Measurements from ENCODE around the gene DCTN5.
"Not testable (repeated sequence)": the region's sequence is repeated elsewhere in the genome, so short reads cannot be mapped to it uniquely, and the experiment has no call there.

DCTN5 gene

DNA sequence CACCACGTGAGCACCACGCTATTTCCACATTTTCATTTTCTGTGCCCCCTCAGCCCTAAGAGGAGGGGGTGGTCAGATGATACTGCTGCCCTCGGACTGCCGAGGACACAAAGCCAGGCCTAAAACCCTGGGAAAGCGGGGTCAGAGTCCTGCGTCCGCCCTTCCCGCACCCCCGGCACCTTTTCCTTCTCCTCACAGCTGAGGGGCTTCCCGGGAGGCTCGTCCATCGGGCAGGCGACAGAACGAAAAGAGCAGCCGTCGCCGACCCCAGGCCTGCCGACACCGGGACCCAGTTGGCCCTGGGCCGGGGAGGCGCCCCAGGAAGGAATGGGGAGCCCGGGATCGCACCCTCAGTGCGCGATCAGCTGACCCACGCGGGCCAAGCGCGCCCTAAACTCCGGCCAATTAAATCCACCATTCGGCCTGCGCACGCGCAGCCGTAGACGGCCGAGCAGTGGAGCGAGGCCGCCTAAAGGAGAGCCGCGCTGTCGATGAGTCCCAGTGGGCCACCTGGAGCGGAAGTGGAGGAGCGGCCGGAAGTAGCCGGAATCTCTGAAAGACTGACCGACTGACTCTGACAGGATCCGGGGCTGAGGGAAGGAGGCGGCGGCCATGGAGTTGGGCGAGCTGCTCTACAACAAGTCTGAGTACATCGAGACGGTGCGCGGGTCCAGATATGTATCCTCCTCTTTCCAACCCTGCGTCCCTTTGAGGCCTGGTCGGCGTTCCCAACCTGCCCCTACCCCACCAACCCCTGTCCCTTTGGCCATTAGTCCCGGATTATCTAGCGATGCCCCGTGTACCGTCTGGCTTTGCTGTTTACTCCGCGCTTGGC, at the start of gene DCTN5, which contains the start of gene PALB2:
Gene DCTN5 (plus strand): TSS at position 536 of the 835 bp plus-strand sequence. CDS start 77 bp downstream, at position 613.
Gene PALB2 (minus strand): TSS at position 380 of the 835 bp plus-strand sequence. CDS start 153 bp downstream, at position 227.
- DNase-seq: peak; percentile 92

- no peak for DNase-seq
These were observed 47.1 kb upstream of the DCTN5 start for GRCh38 chr16:23594186-23594585.

DNA sequence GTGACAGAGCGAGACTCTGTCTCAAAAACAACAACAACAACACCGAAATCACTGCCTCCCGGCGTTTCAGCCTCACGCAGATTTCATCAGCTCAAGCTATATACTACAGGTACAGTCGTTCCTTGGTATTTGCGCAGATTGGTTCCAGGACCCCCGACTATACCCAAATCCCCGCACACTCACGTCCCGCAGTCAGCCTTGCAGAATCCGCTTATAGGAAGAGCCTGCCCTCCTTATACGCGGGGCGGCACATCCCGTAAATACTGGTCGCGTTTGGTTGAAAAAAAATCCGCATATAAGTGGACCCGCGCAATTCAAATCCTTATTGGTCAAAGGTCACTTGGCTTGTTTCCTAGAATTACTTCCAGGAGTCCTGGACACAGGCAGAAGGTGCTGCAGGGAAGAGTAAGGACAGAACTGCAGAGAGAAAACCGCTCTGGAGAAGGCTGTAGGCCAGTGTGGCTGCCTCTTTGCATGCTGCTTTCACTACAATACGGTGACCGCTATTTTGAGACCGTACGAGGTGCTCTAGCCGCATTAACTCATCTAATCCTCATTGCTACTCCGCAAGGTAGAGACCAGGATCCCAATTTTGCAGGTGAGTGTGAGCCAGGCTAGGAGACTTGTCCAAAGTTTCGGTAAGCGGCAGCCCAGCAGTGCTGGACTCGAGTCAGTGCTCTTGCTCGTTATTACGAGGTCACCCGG, 45.9 kb upstream of the DCTN5 start:
- DNase-seq: no peak

DNA sequence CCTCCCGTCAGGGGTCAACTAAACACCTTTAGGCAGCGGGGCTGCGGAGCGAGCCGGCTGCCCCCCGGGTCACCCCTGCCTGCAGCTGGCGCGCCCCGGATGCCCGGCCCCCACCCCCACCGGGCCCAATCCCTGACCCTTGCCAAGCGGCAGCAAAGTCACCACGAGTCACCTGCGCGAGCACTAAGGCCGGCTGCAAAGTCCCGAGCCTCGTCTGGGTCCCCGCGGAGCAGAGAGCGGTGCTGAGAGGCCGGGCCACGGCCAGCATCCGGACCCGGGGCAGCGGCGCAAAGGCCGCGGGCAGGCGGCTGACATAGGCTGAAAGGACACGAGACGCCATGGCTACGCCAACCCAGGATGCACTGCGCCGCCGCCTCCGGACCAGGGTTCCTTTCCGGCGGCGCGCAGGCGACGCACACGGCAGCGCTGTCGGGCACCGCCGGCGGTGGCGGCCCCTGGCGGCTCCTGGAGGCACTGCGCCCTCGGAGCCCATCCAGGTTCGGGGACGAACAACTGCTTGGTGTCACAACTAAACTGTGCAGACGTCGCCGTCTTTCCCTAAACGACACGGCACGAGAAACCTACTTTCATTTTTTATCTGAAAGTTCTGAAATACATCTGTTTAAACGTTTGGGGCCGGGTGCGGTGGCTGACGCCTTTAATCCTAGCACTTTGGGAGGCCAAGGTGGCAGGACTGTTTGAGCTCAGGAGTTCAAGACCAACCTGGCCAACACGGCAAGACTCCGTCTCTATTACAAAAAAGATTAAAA, 45.1 kb upstream of the DCTN5 start, which contains the start of gene NDUFAB1:
Gene NDUFAB1 (minus strand): TSS at position 366 of the 770 bp plus-strand sequence. CDS start 26 bp downstream, at position 340.
- peak; percentile 85 for DNase-seq

DNA sequence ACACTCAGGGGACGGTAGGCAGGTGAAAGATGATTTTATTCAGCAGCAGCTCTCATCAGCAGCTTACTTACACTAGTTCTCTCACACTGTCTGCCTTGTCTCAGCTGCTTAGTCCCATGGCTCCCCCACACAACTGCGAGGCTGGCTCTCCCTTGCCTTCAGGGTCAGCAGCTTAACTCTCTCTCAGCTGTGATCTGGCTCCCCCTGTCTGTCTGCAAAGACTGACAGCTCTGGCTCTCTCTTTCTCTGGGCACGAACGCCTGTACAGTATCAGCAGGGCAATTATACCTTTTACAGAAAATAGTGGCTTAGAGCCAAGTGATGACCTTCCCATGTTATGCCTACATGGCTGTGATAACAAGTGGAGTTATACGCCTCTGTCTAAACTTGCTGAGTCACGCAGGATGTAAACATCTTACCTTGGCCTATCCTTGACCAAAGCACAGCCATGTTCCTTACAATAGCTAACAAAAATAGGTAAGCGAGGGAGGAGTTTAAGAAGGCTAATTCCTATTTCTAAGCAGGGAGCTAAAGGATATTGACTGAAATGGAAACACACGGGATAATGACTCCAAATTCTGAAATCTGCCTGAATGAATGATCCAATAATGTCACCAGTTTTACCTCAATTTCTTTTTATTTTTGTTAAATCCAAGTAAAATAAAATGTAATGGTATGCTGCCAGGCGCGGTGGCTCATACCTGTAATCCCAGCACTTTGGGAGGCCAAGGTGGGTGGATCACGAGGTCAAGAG, 44.1 kb upstream of the DCTN5 start:
- DNase-seq: no peak

GRCh38 chr16:23607726-23608125, 33.5 kb upstream of the DCTN5 start:
- no peak for DNase-seq

GRCh38 chr16:23608194-23608593, 33.1 kb upstream of the DCTN5 start:
- DNase-seq: no peak

DNA sequence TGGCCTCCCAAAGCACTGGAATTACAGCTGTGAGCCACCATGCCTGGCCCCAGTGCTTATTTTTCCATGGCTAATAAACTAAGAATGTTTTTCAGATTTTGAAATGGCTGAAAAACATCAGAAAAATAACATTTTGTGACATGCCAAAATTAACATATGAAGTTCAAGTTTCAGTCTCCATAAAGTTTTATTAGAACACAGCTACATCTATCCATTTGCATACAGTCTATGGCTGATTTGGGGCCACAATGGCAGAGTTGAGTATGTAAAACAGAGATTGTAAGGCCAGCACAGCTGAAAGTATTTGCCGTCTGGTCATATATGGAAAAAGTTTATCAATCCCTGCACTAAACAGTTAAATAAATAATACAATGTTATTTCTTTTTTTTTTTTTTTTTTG, 31.3 kb upstream of the DCTN5 start:
- no peak for DNase-seq

DNA sequence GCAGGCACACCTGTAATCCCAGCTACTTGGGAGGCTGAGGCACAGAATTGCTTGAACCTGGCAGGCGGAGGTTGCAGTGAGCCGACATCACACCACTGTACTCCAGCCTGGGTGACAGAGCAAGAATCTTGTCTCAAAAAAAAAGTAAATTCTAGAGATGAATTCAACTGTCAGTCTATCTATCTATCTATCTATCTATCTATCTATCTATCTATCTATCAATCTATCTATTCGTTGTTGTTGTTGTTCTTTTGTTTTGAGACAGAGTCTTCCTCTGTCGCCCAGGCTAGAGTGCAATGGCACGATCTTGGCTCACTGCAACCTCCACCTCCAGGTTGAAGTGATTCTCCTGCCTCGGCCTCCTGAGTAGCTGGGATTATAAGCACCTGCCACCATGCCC, 30.4 kb upstream of the DCTN5 start:
- DNase-seq: not testable (repeated sequence)

DNA sequence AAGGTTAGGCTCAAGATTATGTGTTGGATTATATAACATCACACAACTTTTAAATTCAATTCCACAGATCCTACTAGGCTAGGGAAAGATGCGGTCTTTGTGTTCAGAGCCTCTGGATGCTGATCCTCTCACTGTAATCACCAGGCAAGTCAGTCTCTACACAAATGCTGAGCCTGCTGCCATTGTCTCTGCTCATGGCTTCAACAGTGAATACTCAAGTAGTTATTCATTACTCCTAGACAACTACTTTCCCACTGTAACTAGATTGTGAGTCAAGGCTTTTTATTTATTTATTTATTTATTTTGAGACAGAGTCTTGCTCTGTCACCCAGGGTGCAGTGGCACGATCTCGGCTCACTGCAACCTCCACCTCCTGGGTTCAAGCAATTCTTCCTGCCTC, 29.3 kb upstream of the DCTN5 start:
- DNase-seq: no peak

DNA sequence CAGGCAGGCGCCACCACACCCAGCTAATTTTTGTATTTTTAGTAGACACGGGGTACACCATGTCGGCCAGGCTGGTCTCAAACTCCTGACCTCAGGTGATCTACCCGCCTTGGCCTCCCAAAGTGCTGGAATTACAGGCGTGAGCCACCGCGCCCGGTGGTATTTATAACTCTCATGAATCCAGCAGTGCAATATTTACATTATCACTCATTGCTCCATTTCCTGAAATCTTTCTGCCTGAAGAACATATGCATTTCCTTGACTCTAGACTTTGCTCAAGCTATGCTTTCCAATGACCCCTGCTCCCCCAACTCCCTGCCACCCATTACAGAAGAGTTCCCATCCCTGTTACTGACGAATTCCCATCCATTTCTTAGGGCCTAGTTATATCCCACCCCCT, 25.5 kb upstream of the DCTN5 start:
- DNase-seq: no peak

GRCh38 chr16:23624092-23624491, 17.2 kb upstream of the DCTN5 start:
- DNase-seq: no peak

DNA sequence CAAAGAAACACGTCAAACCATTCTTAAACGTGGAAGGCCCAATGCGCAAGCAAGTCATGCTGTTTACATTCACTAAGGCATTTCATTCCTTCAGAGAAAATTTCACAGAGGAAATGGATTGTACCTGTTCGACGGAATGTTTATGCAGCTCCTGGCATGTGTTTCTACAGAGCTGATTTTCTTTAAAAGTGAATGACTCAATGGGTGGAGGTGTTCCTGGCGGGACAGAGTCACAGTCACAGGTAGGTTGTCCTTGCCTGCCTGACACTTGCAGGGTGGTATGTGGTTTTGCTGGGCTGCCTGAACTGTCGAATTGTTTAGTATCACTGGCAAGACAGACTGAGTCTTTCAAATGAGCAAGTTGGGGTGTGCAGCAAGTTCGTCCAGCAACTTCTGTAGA, 11.8 kb upstream of the DCTN5 start:
- no peak for DNase-seq

DNA sequence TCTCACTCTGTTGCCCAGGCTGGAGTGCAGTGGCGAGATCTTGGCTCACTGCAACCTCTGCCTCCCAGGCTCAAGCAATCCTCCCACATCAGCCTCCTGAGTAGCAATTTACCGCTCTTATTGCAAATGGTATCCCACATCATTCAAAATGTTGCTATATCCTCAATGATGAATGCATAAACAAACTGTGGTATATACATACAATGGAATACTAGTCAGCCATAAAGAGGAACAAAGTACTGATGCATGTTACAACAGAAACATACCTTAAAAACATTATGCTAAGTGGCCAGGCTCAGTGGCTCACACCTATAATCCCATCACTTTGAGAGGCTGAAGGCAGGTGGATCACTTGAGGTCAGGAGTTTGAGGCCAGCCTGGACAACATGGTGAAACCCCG, 9.4 kb upstream of the DCTN5 start:
- not testable (repeated sequence) for DNase-seq

- DNase-seq: no peak
These were observed 6.7 kb upstream of the DCTN5 start for GRCh38 chr16:23634461-23635036.

- DNase-seq: no peak
These were observed 5.3 kb upstream of the DCTN5 start for GRCh38 chr16:23635958-23636357.

GRCh38 chr16:23640615-23640930, 693 bp upstream of the DCTN5 start:
- no peak for DNase-seq

DNA sequence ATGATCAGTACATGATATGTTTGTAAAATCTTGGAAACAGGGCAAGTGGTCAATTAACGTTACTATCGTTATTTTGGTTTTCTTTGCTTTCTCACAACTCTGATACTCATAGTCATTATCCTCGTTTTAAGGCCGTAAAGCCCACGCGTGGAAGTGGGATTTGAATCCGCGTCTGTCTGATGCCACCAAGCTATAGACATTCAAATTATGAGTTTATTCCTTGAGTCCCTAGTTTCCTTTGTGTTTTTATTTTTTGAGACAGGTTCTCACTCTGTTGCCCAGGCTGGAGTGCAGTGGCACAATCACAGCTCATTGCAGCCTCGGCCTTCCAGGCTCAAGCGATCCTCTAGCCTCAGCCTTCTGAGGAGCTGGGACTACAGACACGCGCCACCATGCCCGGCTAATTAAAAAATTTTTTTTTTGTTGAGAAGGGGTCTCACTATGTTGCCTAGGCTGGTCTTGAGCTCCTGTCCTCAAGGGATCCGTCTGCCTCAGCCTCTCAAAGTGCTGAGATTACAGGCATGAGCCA, 1.0 kb downstream of the DCTN5 start:
- no peak for DNase-seq

GRCh38 chr16:23650674-23651416, 9.6 kb downstream of the DCTN5 start:
- no peak for DNase-seq

- no peak for DNase-seq
These were observed 10.7 kb downstream of the DCTN5 start for GRCh38 chr16:23651943-23652468.

GRCh38 chr16:23663918-23664317, 22.7 kb downstream of the DCTN5 start:
- no peak for DNase-seq
